GM21367 (cell line): ENCODE data around the gene MROH2B.

Source experiments
- ATAC-seq: cut with Tn5 transposase; IDR thresholded peaks from one replicate; pipeline ENCODE4 v1.9.1; 2021; ENCODE audit not compliant: unreplicated experiment

MROH2B gene

GRCh38 chr5:40973364-40974004 is 97.7 kb downstream of the MROH2B start:
- ATAC-seq, result no peak

GRCh38 chr5:40972434-40972833 is 98.7 kb downstream of the MROH2B start:
- no peak for ATAC-seq

DNA sequence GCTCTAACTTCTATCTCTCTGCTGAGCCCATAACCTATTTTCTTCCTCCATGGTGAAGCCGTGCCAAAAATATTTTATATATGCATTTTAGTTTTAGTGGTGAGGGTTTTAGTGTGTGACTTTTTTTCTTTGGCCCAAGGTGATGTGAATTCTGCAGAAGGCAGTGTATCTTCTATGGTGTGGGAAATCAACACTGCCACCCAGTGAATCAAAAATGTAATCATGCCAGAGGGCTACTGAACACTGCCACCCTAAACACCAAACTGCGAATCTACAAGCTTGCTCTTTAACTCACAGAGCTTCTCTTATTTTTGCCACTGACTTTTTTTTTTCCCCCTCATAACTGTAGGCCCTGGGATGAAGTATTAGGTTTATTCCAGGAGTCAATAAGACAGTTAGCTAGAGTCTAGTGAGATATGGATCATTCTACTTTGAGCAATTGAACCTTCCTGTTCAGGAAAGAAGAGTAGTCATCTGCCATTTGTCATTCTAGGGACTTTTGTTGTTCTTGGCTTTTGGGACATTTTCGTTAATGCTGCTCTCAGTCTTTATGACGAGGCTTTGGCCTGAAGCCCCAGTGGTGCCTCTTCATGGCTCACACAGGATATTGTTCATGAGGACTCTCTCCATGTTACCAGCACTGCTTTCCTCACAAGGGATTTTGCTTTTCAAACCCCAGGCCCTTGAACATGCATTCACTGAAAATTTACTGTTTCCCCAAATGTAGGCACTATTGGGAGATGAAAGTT is 108.8 kb downstream of the MROH2B start:
- ATAC-seq, result no peak

GRCh38 chr5:40960037-40960436 is 111.1 kb downstream of the MROH2B start:
- ATAC-seq, result no peak

- no peak for ATAC-seq
These were observed 112.3 kb downstream of the MROH2B start for GRCh38 chr5:40958811-40959210.

GRCh38 chr5:40957048-40957447 is 114.1 kb downstream of the MROH2B start:
- no peak for ATAC-seq

DNA sequence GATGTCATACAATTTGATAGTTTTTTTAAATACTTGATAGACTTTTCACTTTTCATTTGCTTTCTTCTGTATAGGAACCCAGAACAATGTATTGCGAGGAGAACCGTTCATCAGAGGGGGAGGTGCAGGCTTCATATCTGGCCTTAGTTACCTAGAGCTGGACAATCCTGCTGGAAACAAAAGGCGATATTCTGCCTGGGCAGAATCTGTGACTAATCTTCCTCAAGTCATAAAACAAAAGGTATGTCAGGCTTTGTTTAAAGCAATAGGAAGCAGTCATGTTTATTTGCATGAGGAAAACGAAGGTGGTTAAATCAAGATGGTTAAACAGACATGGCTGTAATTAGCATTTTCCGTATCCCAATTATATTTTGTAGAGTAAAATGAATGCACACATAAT is 115.8 kb downstream of the MROH2B start:
- no peak for ATAC-seq
